ENCODE measurements around the gene NAALADL1.

Gene NAALADL1

DNA sequence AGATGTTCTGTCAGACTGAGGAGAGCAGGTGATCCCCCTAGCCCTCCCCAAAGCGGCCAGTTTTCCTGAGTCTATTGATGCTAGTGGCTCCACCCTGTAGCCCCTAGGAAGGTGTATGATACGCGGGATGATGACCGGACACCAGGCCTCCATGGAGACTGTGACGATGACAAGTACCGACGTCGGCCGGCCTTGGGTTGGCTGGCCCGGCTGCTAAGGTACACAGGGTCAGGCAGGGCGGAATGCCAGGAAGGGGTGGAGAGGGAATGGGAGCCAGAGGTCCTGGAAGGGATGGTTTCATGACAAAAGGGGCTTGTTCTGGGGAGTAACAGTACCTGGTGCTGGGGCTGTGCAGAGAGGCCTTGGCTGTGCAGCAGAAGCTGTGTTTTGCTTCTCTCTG lies 28.9 kb upstream of the NAALADL1 start:
- Mint-ChIP-seq H3K4me3 (no peak overlapping the region), H3K36me3 (peaks cover 4% of the 10 kb centered on the region)

DNA sequence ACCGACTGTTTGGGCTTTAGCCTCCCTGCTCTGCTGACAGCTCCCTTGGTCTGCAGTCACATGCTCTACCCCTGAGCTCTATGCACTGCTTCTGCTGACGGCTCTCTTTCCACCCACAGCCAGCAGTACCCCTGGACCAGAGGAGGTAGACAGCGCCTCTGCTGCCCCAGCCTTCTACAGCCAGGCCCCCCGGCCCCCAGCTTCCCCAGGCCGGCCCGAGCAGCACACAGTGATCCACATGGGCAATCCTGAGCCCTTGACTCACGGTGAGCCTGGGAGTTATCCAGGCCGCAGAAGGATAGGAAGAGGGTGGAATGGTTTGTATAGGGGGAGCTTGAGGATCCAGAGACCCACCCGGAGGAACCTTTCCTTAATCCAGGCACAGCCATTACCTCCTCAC lies 28.5 kb upstream of the NAALADL1 start:
- no peaks in the 10 kb centered on the region for H3K9me3 Mint-ChIP-seq
- peak overlapping the region; percentile 51 for H3K27ac Mint-ChIP-seq
- peaks cover 4% of the 10 kb centered on the region for H3K36me3 Mint-ChIP-seq
- H3K4me1 Mint-ChIP-seq = peaks cover 15% of the 10 kb centered on the region
- no peak overlapping the region for H3K4me3 Mint-ChIP-seq
- no peaks in the 10 kb centered on the region for H3K27me3 Mint-ChIP-seq

More for the DNA sequence above, 28.9 kb upstream of the NAALADL1 start:
- H3K4me1 Mint-ChIP-seq = peaks cover 15% of the 10 kb centered on the region
- no peak overlapping the region for H3K27ac Mint-ChIP-seq
- no peaks in the 10 kb centered on the region for H3K27me3 Mint-ChIP-seq
- H3K9me3 Mint-ChIP-seq = no peaks in the 10 kb centered on the region

DNA sequence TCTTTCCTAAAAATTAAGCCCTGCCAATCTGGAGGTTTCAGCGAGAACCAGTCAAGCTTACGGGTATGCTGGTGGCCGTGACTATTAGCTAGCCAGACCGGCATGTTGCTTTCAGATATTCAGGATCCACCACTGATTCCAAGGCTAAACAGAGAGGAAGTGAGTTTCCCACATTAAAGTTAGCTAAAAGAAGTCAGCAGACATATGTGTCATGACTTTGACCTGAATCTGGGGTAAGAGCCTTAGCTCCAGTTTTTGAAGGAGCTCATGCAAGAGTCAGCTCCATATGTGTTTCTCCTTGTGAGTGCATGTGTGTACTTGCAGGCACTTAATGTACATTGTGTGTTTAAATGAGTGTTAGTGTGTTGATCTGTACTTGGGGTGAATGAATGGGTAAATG lies 27.1 kb upstream of the NAALADL1 start:
- no peaks in the 10 kb centered on the region for H3K9me3 Mint-ChIP-seq
- H3K36me3 Mint-ChIP-seq = peaks cover 4% of the 10 kb centered on the region
- H3K4me1 Mint-ChIP-seq = peaks cover 15% of the 10 kb centered on the region
- peak overlapping the region; percentile 95 for H3K4me3 Mint-ChIP-seq
- no peaks in the 10 kb centered on the region for H3K27me3 Mint-ChIP-seq
- H3K27ac Mint-ChIP-seq = peak overlapping the region; percentile 3

DNA sequence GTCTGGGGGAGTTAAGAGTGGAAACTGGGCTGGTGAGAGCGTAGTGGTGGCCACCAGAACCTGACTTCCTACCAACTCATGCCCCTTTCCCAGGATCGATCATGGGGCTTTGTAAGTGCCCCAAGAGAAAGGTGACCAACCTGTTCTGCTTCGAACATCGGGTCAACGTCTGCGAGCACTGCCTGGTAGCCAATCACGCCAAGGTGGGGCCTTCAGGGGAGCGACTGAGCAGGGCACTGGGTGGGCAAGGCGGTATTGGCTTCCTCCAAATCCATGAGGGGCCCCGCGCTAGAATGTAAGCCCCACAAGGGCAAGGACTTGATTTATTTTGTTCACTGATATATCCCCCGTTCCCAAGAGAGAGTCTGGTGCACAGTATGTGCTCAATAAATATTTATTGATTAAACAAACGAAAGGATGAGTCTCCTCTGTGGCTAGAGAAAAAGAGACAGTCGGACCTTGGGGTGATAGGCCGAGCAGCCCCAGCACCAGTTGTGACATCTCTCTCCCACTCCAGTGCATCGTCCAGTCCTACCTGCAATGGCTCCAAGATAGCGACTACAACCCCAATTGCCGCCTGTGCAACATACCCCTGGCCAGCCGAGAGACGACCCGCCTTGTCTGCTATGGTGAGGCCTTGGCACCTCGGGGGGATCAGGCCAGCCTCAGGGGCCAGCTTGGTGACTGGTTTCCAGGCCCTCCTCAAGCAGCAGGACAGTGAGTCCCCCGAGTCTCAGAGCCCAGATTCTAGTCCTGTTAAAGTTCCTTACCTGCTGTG lies 26.4 kb upstream of the NAALADL1 start:
- Mint-ChIP-seq H3K36me3 (peaks cover 4% of the 10 kb centered on the region), H3K27me3 (no peaks in the 10 kb centered on the region), H3K27ac (peak overlapping the region; percentile 98), H3K9me3 (no peaks in the 10 kb centered on the region), H3K4me3 (peak overlapping the region; percentile 95), H3K4me1 (peaks cover 15% of the 10 kb centered on the region)

GRCh38 chr11:65083834-65084597 lies 25.7 kb upstream of the NAALADL1 start, which contains the start of the genes CDCA5 and ZFPL1:
Gene CDCA5, minus strand, starts transcription at chr11:65084040. Its CDS starts 62 bp downstream, at chr11:65083978.
Gene ZFPL1, plus strand, starts transcription at chr11:65084222. Its CDS starts 477 bp downstream, at chr11:65084699.
- Mint-ChIP-seq H3K4me1 (peaks cover 15% of the 10 kb centered on the region), H3K27me3 (no peaks in the 10 kb centered on the region), H3K4me3 (peak within 1 kb of the TSS; percentile 95), H3K36me3 (peaks cover 4% of the 10 kb centered on the region), H3K27ac (peak within 1 kb of the TSS; percentile 98), H3K9me3 (no peaks in the 10 kb centered on the region)

DNA sequence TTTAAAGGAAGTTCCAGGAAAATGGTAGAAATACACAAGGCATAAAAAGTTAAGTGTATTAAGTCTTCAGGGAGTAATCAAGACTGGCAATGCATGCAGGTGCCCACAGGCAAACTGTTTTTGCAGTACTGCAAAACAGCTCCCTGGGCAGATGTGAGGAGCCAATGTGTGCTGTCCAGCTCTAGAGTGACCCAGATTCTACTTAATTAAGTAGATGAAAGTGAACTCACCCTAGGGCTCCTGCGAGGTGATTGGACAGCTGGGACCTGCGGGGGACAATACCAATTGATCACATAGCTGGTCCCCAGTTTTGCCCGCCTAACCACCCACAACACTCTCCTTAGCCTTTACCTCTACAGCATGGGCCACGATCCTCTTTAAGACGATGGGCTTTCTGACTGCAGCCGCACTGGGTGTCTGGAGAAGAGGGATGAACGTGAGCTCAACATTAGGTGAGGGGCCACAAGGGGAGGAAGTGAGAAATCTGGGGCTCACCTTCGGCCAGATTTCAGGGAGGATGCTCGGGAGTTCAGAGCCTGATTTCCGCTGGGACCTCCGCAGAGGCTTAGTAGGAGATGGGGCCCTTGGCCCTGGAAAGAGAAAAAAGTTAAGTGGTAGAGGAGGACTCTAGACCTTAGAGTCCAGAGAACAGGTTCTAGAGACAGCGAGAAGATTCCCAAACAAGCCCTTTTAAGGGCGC lies 24.9 kb upstream of the NAALADL1 start:
- Mint-ChIP-seq H3K36me3 (peaks cover 1% of the 10 kb centered on the region), H3K4me3 (peak overlapping the region; percentile 95), H3K9me3 (no peaks in the 10 kb centered on the region), H3K27ac (peak overlapping the region; percentile 98), H3K4me1 (peaks cover 21% of the 10 kb centered on the region), H3K27me3 (no peaks in the 10 kb centered on the region)

DNA sequence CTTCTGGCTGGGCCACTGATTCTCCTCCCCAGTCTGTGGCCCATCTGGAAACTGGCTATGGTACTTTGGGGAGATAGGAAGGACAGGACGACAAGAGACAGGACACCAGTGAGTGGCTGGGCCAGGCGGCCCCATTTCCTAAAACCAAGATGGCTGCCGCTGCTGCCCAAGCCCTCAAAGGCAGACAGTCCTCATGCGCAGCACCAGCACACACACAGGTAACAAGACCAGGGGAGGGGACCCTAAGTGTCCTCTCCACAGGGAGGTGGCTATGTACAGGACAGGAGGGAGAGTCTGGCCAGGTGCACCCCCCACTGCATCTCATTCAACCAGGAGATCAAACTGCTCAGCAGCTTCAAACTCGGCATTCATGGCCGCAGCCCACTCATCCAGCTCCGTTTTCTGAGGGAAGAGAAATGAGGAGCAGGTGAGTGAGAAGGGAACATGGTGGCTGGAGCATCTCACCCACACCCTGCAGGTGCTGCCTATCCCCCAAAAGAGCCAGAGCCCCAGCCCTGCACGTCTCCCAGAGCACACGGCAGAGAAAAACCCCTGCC lies 20.5 kb upstream of the NAALADL1 start:
- H3K4me1 Mint-ChIP-seq = peaks cover 13% of the 10 kb centered on the region
- H3K27me3 Mint-ChIP-seq = no peaks in the 10 kb centered on the region
- H3K27ac Mint-ChIP-seq = no peak overlapping the region
- H3K9me3 Mint-ChIP-seq = no peaks in the 10 kb centered on the region
- no peak overlapping the region for H3K4me3 Mint-ChIP-seq
- H3K36me3 Mint-ChIP-seq = no peaks in the 10 kb centered on the region

- no peaks in the 10 kb centered on the region for H3K9me3 Mint-ChIP-seq
- H3K4me3 Mint-ChIP-seq = no peak overlapping the region
- no peak overlapping the region for H3K27ac Mint-ChIP-seq
- peaks cover 9% of the 10 kb centered on the region for H3K4me1 Mint-ChIP-seq
- no peaks in the 10 kb centered on the region for H3K36me3 Mint-ChIP-seq
- no peaks in the 10 kb centered on the region for H3K27me3 Mint-ChIP-seq
Measured at GRCh38 chr11:65078151-65078550, 19.8 kb upstream of the NAALADL1 start.

DNA sequence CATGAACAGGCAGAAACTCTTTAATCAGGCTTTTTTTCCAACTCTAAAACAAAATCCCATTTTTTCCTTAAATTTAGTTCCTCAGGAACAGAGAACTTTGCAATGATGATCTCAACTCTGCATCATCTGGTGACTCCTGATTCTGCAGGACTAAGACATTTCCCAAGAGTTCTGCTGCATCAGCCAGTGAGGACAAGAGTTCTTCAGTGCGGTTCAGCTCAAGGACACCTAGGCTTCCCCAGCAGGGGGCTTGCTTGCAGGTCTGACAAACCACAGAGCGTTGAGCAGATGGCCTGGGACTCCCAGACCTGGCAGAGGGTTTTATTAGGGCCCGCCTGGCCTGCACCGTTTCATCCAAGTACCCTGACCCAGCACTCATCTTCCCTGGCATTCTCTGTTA lies 19.1 kb upstream of the NAALADL1 start:
- H3K36me3 Mint-ChIP-seq = no peaks in the 10 kb centered on the region
- peaks cover 9% of the 10 kb centered on the region for H3K4me1 Mint-ChIP-seq
- no peak overlapping the region for H3K27ac Mint-ChIP-seq
- H3K27me3 Mint-ChIP-seq = no peaks in the 10 kb centered on the region
- H3K9me3 Mint-ChIP-seq = no peaks in the 10 kb centered on the region
- H3K4me3 Mint-ChIP-seq = no peak overlapping the region

DNA sequence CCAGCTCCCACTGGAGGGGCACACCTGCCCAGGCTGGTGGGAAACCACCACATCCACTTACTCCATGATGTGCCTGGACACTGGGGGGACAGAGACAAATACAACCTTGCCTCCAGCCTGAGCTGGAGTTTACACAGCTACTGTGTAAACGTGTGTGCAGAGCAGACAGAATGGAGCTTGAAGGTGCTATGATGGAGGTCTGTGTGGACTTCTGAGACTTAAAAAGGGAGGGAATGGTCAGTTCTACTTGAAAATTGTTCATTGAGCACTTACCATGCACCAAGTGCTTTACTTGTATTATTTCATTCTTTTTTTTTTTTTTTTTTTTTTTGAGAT lies 14.2 kb upstream of the NAALADL1 start:
- H3K36me3 Mint-ChIP-seq = no peaks in the 10 kb centered on the region
- no peak overlapping the region for H3K4me3 Mint-ChIP-seq

DNA sequence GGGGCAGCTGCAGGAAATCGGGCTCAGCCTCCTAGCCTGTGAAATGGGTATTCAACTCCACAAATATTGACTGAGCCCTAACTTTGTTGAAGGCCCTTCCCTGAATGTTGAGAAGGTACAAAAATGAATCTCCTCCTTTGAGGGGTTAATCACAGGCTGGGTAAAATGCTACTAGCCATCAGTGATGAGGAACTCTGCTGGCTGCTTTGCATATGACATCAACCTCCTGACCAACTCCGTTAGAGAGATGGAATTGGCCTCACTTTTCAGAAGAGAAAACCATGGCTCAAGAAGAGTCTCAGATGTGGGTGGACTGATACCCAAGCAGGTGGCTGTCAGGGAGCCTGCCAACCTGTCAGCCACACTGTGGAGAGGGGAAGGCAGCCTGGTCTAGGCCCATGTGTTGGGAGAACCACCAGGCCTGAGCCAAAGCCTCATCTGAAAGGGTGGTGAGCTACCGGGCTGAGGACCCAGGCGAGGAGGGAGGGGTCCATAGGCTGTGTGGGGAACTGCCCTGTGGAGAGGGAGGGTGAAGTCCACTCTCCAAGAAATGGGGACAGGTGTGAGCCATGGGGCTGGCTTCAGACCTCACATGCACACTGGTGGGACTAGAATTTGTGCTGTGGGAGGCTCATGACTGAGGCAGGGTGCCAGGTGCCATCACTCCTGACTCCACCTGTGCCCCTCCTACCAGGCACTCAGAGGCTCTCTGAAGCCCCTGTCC lies 13.7 kb upstream of the NAALADL1 start:
- H3K9me3 Mint-ChIP-seq = no peaks in the 10 kb centered on the region
- no peaks in the 10 kb centered on the region for H3K27me3 Mint-ChIP-seq
- no peak overlapping the region for H3K27ac Mint-ChIP-seq
- H3K4me3 Mint-ChIP-seq = no peak overlapping the region
- no peaks in the 10 kb centered on the region for H3K36me3 Mint-ChIP-seq
- H3K4me1 Mint-ChIP-seq = no peaks in the 10 kb centered on the region

More for the DNA sequence above, 14.2 kb upstream of the NAALADL1 start:
- Mint-ChIP-seq H3K9me3 (no peaks in the 10 kb centered on the region), H3K27me3 (no peaks in the 10 kb centered on the region), H3K4me1 (no peaks in the 10 kb centered on the region), H3K27ac (no peak overlapping the region)

- Mint-ChIP-seq H3K27ac (no peak overlapping the region), H3K36me3 (no peaks in the 10 kb centered on the region), H3K4me1 (no peaks in the 10 kb centered on the region), H3K4me3 (no peak overlapping the region), H3K9me3 (no peaks in the 10 kb centered on the region), H3K27me3 (no peaks in the 10 kb centered on the region)
Measured at GRCh38 chr11:65069217-65069616, 10.9 kb upstream of the NAALADL1 start.

DNA sequence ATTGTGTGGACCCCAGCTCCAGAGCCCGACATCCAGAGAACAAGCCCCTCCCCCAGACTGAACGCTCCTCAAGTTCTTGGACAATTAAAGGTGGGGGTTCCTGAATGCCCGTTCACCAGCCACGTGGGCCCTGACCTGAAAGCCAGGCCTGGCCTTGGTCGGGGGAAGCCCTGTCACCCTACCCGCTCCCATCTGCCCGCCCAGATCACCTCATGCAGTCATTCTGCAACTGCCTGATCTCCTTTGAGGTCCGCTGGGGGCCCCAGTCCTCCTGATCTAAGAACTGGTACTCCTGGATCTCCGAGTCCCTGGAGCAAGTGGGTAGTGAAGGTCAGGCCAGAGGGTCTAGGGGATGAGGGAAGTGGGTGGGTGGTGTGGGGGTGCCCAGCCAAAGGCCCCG lies 9.1 kb upstream of the NAALADL1 start:
- Mint-ChIP-seq H3K27me3 (no peaks in the 10 kb centered on the region), H3K4me3 (no peak overlapping the region), H3K4me1 (no peaks in the 10 kb centered on the region), H3K9me3 (no peaks in the 10 kb centered on the region), H3K36me3 (no peaks in the 10 kb centered on the region), H3K27ac (peak overlapping the region; percentile 35)

- Mint-ChIP-seq H3K4me1 (no peaks in the 10 kb centered on the region), H3K27ac (no peak overlapping the region), H3K27me3 (no peaks in the 10 kb centered on the region), H3K4me3 (no peak overlapping the region), H3K36me3 (no peaks in the 10 kb centered on the region), H3K9me3 (no peaks in the 10 kb centered on the region)
Measured at GRCh38 chr11:65066805-65067291, 8.5 kb upstream of the NAALADL1 start.

DNA sequence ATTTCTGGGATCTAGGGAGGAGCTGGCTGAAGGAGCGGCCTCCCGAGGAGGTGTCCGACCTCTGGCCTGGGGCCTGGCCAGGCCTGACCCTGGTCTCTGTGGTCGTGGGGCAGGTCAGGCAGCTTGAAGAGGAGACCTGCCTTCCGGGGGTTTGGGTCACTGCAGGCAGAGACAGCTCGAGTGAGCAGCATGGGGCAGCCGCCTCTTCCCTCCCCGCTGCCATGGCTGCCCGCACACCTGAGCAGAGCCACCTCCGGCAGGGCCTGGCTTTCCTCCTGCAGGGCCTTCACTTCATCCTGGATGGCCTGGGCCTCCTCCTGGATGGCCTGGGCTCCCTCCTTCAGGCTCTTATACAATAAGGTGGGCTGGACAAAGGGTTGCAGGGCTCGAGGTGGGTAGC lies 8.0 kb upstream of the NAALADL1 start:
- H3K9me3 Mint-ChIP-seq = no peaks in the 10 kb centered on the region
- no peak overlapping the region for H3K4me3 Mint-ChIP-seq
- H3K27me3 Mint-ChIP-seq = no peaks in the 10 kb centered on the region
- no peaks in the 10 kb centered on the region for H3K36me3 Mint-ChIP-seq
- no peaks in the 10 kb centered on the region for H3K4me1 Mint-ChIP-seq
- no peak overlapping the region for H3K27ac Mint-ChIP-seq

Data from activated naive CD4-positive, alpha-beta T cell treated with anti-CD3 and anti-CD28 coated beads, Interleukin-2, amount 50 U/mL, for 24 hours (primary cell).